Glutamatergic neuron (in vitro differentiated cells): Measurements from ENCODE around the gene FOXJ1. TPM values are rescaled to one million over a fixed set of nuclear protein-coding genes. Genes with fewer than 3 reads are reported as not detected.

Source experiments
- DNase-seq: peaks from one replicate; pipeline ENCODE4 v3.0.0; 2022
- H3K27ac Mint-ChIP-seq: one replicate; pipeline ENCODE4 v1.8.0; 2020; ENCODE audit warnings: mild to moderate bottlenecking, mixed read lengths, inconsistent platforms; ENCODE audit not compliant: unreplicated experiment
- H3K27me3 Mint-ChIP-seq: one replicate; pipeline ENCODE4 v1.8.0; 2020; ENCODE audit warnings: mild to moderate bottlenecking, moderate library complexity, mixed read lengths, inconsistent platforms; ENCODE audit not compliant: unreplicated experiment
- H3K36me3 Mint-ChIP-seq: one replicate; pipeline ENCODE4 v1.8.0; 2020; ENCODE audit warnings: mild to moderate bottlenecking, mixed read lengths, inconsistent platforms; ENCODE audit not compliant: unreplicated experiment
- H3K4me1 Mint-ChIP-seq: one replicate; pipeline ENCODE4 v1.8.0; 2020; ENCODE audit warnings: mild to moderate bottlenecking, low read depth, mixed read lengths, inconsistent platforms; ENCODE audit not compliant: unreplicated experiment
- H3K4me3 Mint-ChIP-seq: one replicate; pipeline ENCODE4 v1.8.0; 2020; ENCODE audit warnings: mild to moderate bottlenecking, mixed read lengths, inconsistent platforms; ENCODE audit not compliant: unreplicated experiment
- H3K9me3 Mint-ChIP-seq: one replicate; pipeline ENCODE4 v1.8.0; 2020; ENCODE audit warnings: mild to moderate bottlenecking, moderate library complexity, mixed read lengths, inconsistent platforms; ENCODE audit not compliant: unreplicated experiment
- total RNA-seq: library from RNA; stranded (reverse); fragmentation: NEBNext Ultra II Directional; extraction: Animal tissue kit (Norgen Biotek cat#: 25700); gene quantifications from one replicate; pipeline ENCODE4 v1.2.1, GENCODE V29; 2021; ENCODE audit not compliant: unreplicated experiment
- TF ChIP-seq, protein P1 (sequence below): fragments of 200-600 bp; sonication (generic); IDR thresholded peaks from one replicate; pipeline ENCODE4 v1.5.0; 2021; ENCODE audit not compliant: partially characterized antibody, unreplicated experiment

FOXJ1 gene
- total RNA-seq, 1 donor from 2014 or later = not detected

DNA sequence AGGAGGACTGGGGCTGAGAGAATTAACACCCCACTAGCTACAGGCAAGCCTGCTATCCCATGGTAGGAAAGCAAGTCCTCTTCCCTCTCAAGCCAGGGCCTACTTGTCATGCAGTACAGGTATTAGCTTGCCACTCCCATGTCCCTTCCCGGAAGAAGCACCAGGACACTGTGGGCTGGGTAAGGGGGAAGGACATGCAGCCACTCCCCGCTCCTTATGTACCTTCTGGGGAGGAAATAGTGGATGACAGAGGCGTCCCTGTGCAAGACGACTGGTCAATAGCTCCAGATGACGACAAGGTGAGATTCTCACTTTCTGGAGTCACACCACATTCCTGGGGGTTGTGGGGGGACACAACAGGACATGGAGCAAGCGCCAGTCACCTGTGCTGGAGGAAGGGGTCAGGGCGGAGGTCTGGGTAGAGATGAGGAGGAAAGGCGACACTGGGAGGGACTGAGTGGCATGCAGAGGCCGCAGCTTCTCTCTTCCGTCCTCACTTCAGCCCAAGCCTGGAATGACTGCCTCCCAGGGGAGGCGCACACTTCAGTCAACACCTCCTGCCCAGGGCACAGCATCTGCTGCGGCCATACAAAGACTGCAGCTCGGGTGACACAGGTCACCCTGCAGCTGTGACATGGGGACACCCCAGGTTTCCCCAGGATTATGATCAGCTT, 15.1 kb upstream of the FOXJ1 start:
- Mint-ChIP-seq H3K27ac (peak overlapping the region; percentile 43), H3K9me3 (peaks cover 5% of the 10 kb centered on the region), H3K27me3 (no peaks in the 10 kb centered on the region), H3K4me3 (peak overlapping the region; percentile 50), H3K36me3 (peaks cover 3% of the 10 kb centered on the region), H3K4me1 (peaks cover 39% of the 10 kb centered on the region)
- DNase-seq = no peak
- TF ChIP-seq, protein P1, sequence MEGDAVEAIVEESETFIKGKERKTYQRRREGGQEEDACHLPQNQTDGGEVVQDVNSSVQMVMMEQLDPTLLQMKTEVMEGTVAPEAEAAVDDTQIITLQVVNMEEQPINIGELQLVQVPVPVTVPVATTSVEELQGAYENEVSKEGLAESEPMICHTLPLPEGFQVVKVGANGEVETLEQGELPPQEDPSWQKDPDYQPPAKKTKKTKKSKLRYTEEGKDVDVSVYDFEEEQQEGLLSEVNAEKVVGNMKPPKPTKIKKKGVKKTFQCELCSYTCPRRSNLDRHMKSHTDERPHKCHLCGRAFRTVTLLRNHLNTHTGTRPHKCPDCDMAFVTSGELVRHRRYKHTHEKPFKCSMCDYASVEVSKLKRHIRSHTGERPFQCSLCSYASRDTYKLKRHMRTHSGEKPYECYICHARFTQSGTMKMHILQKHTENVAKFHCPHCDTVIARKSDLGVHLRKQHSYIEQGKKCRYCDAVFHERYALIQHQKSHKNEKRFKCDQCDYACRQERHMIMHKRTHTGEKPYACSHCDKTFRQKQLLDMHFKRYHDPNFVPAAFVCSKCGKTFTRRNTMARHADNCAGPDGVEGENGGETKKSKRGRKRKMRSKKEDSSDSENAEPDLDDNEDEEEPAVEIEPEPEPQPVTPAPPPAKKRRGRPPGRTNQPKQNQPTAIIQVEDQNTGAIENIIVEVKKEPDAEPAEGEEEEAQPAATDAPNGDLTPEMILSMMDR = no peak

DNA sequence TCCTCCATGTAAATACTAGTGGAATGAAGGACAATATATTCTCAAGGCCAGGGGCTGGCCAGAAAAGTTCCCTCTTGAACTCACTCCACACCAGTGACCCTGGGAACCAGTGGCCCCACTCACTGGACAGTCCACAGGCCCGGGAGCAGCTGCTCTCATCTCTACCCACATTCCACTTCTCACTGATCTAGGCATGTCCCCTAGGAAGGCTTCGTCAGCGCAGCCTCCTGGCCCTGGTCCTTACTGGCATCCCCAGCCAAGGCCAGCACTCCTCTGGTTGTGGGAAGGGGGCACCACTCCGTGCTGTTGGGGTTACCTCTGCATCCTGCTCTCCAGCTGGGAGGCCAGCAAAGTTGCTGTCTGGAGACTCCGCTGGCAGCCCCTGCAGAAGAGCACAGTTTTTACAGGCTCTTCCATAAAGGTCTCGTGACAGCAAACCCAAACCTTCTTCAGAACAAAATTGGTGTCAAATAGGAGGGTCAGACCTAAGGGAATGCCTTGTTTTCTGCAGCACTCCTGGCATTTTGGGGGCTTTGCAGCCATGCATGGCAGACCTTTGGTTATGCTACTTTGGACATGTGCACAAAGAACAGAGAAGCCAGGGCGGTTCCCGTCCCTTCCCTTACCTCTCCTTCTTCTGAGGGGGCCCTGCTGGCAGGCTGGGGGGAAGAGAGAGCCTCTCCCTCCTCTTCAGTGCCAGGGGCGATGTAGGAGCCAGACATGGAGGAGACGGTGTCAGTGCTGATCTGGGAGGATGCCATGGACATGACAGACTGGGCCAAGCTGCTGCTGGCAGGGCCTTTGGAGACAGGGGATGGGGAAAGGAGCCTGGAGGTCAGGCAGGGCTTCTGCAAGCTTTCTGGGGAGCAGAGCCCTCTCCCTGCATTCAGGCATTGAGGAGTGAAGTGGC, 14.1 kb upstream of the FOXJ1 start:
- Mint-ChIP-seq H3K27me3 (no peaks in the 10 kb centered on the region), H3K27ac (no peak overlapping the region), H3K9me3 (peaks cover 5% of the 10 kb centered on the region), H3K4me3 (no peak overlapping the region), H3K36me3 (peaks cover 3% of the 10 kb centered on the region), H3K4me1 (peaks cover 40% of the 10 kb centered on the region)
- TF ChIP-seq, protein P1 = no peak
- DNase-seq = no peak

DNA sequence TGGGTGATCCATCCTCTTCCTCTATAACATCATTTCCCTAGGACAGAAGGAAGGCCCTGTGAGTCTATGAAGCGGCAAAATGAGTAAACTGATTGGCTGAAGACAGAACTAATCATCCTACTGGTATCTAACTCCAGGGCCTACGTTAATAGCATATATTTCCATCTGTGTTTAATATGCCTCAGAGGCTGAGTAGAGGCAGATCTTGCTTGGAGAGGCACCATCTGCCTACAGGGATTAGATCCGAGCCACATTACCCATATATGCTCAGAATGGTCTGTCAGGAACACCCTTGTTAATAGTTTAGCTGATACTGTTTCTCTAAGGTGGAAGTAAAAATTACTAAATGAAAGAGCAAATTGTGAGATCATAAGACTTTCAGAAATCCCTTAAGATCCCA, 13.2 kb upstream of the FOXJ1 start:
- peaks cover 5% of the 10 kb centered on the region for H3K9me3 Mint-ChIP-seq
- no peak overlapping the region for H3K27ac Mint-ChIP-seq
- H3K4me1 Mint-ChIP-seq = peaks cover 40% of the 10 kb centered on the region
- no peak overlapping the region for H3K4me3 Mint-ChIP-seq
- TF ChIP-seq, protein P1 = no peak
- H3K27me3 Mint-ChIP-seq = no peaks in the 10 kb centered on the region
- DNase-seq = no peak
- peaks cover 3% of the 10 kb centered on the region for H3K36me3 Mint-ChIP-seq

DNA sequence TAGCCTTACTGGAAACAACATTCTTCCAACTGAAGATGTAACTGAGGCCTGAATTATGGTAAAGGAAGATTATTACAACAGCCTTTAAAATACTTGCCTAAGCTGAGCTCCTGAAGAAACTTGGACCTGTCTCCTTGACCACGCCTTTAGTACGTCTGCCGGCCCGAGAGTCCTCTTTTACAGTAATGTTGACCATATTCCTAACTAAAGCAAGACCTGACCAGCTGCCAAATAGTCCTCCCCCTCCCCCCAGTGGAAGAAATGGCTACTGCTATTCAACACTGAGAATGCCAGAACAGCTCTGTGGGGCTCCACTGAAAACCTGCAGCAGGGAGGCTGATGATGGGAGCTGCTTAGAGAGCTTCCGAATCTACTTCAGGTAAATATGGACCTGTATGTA, 12.6 kb upstream of the FOXJ1 start:
- H3K27me3 Mint-ChIP-seq = no peaks in the 10 kb centered on the region
- H3K9me3 Mint-ChIP-seq = peaks cover 5% of the 10 kb centered on the region
- no peak for DNase-seq
- no peak overlapping the region for H3K27ac Mint-ChIP-seq
- peaks cover 3% of the 10 kb centered on the region for H3K36me3 Mint-ChIP-seq
- peaks cover 40% of the 10 kb centered on the region for H3K4me1 Mint-ChIP-seq
- H3K4me3 Mint-ChIP-seq = no peak overlapping the region
- TF ChIP-seq, protein P1 = no peak

DNA sequence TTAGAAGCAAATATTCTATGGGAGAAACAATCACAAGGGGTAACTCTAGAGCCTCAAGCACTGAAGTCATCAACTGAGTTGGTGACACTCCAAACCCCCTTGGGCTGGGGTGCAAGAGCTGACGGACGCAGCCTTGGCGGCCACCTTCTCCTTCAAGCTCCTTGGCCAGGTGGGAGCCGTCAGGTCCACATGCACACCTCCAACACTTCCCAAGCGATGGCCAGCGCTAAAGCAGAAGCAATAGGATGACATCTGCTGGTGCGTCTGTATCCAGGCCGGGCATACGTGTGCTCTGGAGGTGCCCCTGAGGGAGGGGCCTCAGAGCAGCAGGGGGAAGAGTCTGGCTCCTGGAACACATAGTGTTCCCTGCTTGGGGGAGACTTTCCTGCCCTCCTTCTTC, 12.2 kb upstream of the FOXJ1 start:
- H3K27me3 Mint-ChIP-seq = no peaks in the 10 kb centered on the region
- H3K4me3 Mint-ChIP-seq = no peak overlapping the region
- H3K36me3 Mint-ChIP-seq = peaks cover 3% of the 10 kb centered on the region
- peaks cover 40% of the 10 kb centered on the region for H3K4me1 Mint-ChIP-seq
- TF ChIP-seq, protein P1 = no peak
- DNase-seq = no peak
- no peak overlapping the region for H3K27ac Mint-ChIP-seq
- peaks cover 4% of the 10 kb centered on the region for H3K9me3 Mint-ChIP-seq
